ENCODE data around the gene SETD6. TPM values are rescaled to one million over a fixed set of nuclear protein-coding genes. Genes with fewer than 3 reads are reported as not detected.

The SETD6 gene
- total and polyA plus RNA-seq, 12 donors, result 8.9 to 18.9 (median 12.2) TPM

- ATAC-seq (no peak), DNase-seq (no peak)
- Histone ChIP-seq H3K27me3 (no peaks in the 10 kb centered on the region), H3K36me3 (peaks cover 0 to 41% (median 0%) of the 10 kb centered on the region in 9 donors), H3K4me3 (no peak overlapping the region), H3K4me1 (peaks cover 11 to 57% (median 30%) of the 10 kb centered on the region in 9 donors), H3K27ac (peak overlapping the region in 4 of 10 donors; percentile 19 to 86 (median 80)), H3K9me3 (no peaks in the 10 kb centered on the region)
- WGBS, 2 donors, result 82% methylated on average over 20 of the region's 20 CpGs
- no peak for TF ChIP-seq CTCF (IDR thresholded peaks at IDR 0.05)
- intact Hi-C loops (cut with DNase I), result loop anchor here in 1 of 10 donors (10.0 kb wide), 1 partner anchor 261 kb away; no protein-coding TSS in a partner anchor
These were observed 21.4 kb upstream of the SETD6 start for GRCh38 chr16:58493756-58494431.

- peaks cover 0 to 11% (median 0%) of the 10 kb centered on the region in 7 donors for H3K27me3 ChIP-seq
- DNase-seq (peak; percentile 53 to 95), ATAC-seq (peak; percentile 48 to 83 (median 72))
- H3K4me3 ChIP-seq, result peak overlapping the region in 7 of 10 donors; percentile 6 to 31 (median 13)
- TF ChIP-seq CTCF (IDR thresholded peaks at IDR 0.05), result peak in 8 of 9 donors; percentile 22 to 69 (median 56)
- peak overlapping the region; percentile 66 to 86 (median 80) for H3K27ac ChIP-seq
- intact Hi-C loops (cut with DNase I), result loop anchor here in 1 of 10 donors (10.0 kb wide), 1 partner anchor 260 kb away; no protein-coding TSS in a partner anchor
- 1 to 3% methylated on average over 8 of the region's 8 CpGs for WGBS, 2 donors
- H3K9me3 ChIP-seq, result no peaks in the 10 kb centered on the region
- peaks cover 0 to 46% (median 0%) of the 10 kb centered on the region in 9 donors for H3K36me3 ChIP-seq
- H3K4me1 ChIP-seq, result peaks cover 11 to 68% (median 30%) of the 10 kb centered on the region in 9 donors
These were observed 20.3 kb upstream of the SETD6 start for GRCh38 chr16:58494981-58495520.

GRCh38 chr16:58495521-58496331, 19.6 kb upstream of the SETD6 start:
- Histone ChIP-seq H3K9me3 (no peaks in the 10 kb centered on the region), H3K4me1 (peaks cover 13 to 74% (median 32%) of the 10 kb centered on the region in 9 donors), H3K27me3 (peaks cover 0 to 18% (median 0%) of the 10 kb centered on the region in 7 donors), H3K4me3 (peak overlapping the region in 7 of 10 donors; percentile 6 to 31 (median 13)), H3K27ac (peak overlapping the region; percentile 66 to 86 (median 80)), H3K36me3 (peaks cover 0 to 43% (median 0%) of the 10 kb centered on the region in 9 donors)
- DNase-seq (peak; percentile 60 to 66), ATAC-seq (peak; percentile 25 to 55 (median 36))
- intact Hi-C loops (cut with DNase I), result loop anchor here in 1 of 10 donors (10.0 kb wide), 1 partner anchor 259 kb away; no protein-coding TSS in a partner anchor
- no peak for TF ChIP-seq CTCF (IDR thresholded peaks at IDR 0.05)
- 40 to 54% methylated on average over 24 of the region's 24 CpGs for WGBS, 2 donors

DNA sequence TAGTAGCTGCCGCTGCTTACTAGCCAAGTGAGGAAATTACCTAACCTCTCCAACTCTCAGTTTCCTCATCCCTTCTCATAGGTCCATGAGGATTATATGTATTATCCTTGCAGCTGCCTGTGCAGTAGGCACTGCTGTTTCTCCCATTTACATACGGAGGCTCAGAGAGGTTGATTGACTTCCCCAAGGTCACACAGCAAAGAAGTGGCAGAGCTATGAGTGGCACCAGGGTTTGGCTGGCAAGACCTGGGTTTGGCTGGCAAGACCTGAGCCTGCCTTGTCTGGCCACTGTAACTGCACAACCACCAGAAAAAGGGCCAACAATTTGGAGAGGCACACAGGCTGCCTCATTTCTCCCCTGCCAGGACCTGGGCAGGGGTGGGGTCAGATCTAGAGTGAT, 17.8 kb upstream of the SETD6 start:
- H3K27ac ChIP-seq, result peak overlapping the region in 7 of 10 donors; percentile 19 to 86 (median 43)
- TF ChIP-seq CTCF (IDR thresholded peaks at IDR 0.05), result no peak
- intact Hi-C loops (cut with DNase I), result loop anchor here in 1 of 10 donors (10.0 kb wide), 1 partner anchor 257 kb away; no protein-coding TSS in a partner anchor
- peaks cover 0 to 39% (median 0%) of the 10 kb centered on the region in 9 donors for H3K36me3 ChIP-seq
- H3K4me3 ChIP-seq, result no peak overlapping the region
- 85 to 88% methylated on average over 2 of the region's 2 CpGs for WGBS, 2 donors
- ATAC-seq (no peak), DNase-seq (no peak)
- H3K27me3 ChIP-seq, result peaks cover 0 to 34% (median 0%) of the 10 kb centered on the region in 7 donors
- H3K4me1 ChIP-seq, result peaks cover 21 to 82% (median 34%) of the 10 kb centered on the region in 9 donors
- no peaks in the 10 kb centered on the region for H3K9me3 ChIP-seq

All from heart right ventricle (tissue), 16 donors.